Nephron progenitor cell (in vitro differentiated cells): ENCODE data around the gene UBR1.

Source experiments
- DNase-seq: peaks from one replicate; pipeline ENCODE4 v3.0.0; 2021
- H3K27ac Mint-ChIP-seq: 2 replicates; pipeline ENCODE4 v1.8.0; 2021; ENCODE audit warnings: mild to moderate bottlenecking, moderate library complexity, mixed read lengths
- H3K27me3 Mint-ChIP-seq: 2 replicates; pipeline ENCODE4 v1.8.0; 2021; ENCODE audit warnings: mild to moderate bottlenecking, low read depth, mixed read lengths; ENCODE audit not compliant: poor library complexity
- H3K36me3 Mint-ChIP-seq: 2 replicates; pipeline ENCODE4 v1.8.0; 2021; ENCODE audit warnings: low read depth, mixed read lengths
- H3K4me1 Mint-ChIP-seq: 2 replicates; pipeline ENCODE4 v1.8.0; 2021; ENCODE audit warnings: mixed read lengths
- H3K4me3 Mint-ChIP-seq: 2 replicates; pipeline ENCODE4 v1.8.0; 2021; ENCODE audit warnings: mild to moderate bottlenecking, moderate library complexity, mixed read lengths
- H3K9me3 Mint-ChIP-seq: 2 replicates; pipeline ENCODE4 v1.8.0; 2021; ENCODE audit warnings: mild to moderate bottlenecking, moderate library complexity, mixed read lengths
- TF ChIP-seq, protein P1 (sequence below): fragments of 200-600 bp; sonication (generic); IDR thresholded peaks from 2 replicates; pipeline ENCODE4 v1.5.0; 2021; ENCODE audit warnings: antibody characterized with exemption

The UBR1 gene

DNA sequence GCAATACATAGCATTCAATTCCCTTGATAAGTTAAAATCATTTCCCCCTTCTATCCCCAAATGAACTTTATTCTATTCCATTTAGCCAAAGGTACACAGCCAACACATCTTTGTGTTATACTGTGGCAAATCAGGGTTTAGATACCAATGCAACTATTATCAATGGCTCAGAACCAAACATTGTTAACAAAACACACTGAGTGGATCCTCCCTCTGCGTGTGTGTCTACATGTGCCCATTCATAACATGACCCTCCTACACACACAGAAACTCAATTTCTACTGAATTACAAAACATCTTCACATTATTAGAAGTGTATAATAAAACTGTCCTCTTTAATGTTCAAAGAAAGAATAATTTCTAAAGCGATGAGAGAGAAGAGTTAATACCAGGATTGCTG, 186.5 kb downstream of the UBR1 start:
- no peak for DNase-seq
- Mint-ChIP-seq H3K4me1 (peaks cover 31% of the 10 kb centered on the region), H3K27ac (no peak overlapping the region), H3K27me3 (peaks cover 35% of the 10 kb centered on the region), H3K4me3 (peak overlapping the region; percentile 97), H3K36me3 (peaks cover 11% of the 10 kb centered on the region), H3K9me3 (peaks cover 5% of the 10 kb centered on the region)
- TF ChIP-seq, protein P1, sequence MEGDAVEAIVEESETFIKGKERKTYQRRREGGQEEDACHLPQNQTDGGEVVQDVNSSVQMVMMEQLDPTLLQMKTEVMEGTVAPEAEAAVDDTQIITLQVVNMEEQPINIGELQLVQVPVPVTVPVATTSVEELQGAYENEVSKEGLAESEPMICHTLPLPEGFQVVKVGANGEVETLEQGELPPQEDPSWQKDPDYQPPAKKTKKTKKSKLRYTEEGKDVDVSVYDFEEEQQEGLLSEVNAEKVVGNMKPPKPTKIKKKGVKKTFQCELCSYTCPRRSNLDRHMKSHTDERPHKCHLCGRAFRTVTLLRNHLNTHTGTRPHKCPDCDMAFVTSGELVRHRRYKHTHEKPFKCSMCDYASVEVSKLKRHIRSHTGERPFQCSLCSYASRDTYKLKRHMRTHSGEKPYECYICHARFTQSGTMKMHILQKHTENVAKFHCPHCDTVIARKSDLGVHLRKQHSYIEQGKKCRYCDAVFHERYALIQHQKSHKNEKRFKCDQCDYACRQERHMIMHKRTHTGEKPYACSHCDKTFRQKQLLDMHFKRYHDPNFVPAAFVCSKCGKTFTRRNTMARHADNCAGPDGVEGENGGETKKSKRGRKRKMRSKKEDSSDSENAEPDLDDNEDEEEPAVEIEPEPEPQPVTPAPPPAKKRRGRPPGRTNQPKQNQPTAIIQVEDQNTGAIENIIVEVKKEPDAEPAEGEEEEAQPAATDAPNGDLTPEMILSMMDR: no peak

DNA sequence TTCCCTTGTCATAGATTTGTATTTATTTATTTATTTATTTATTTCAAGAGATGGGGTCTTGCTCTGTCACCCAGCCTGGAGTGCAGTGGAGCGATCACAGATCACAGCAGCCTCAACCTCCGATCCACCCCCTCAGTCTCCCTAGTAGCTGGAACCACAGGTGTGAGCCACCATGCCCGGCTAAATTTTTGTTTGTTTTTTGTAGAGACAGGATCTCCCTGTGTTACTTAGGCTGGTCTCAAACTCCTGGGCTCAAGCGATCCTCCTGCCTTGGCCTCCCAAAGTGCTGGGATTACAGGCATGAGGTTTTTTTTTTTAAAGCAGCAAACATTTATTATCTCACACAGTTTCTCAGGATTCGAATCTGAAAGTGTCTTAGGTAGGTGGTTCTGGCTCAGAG, 187.8 kb downstream of the UBR1 start:
- H3K4me1 Mint-ChIP-seq: peaks cover 31% of the 10 kb centered on the region
- peaks cover 17% of the 10 kb centered on the region for H3K36me3 Mint-ChIP-seq
- no peak overlapping the region for H3K27ac Mint-ChIP-seq
- H3K27me3 Mint-ChIP-seq: peaks cover 28% of the 10 kb centered on the region
- DNase-seq: no peak
- TF ChIP-seq, protein P1: no peak
- H3K9me3 Mint-ChIP-seq: no peaks in the 10 kb centered on the region
- no peak overlapping the region for H3K4me3 Mint-ChIP-seq

DNA sequence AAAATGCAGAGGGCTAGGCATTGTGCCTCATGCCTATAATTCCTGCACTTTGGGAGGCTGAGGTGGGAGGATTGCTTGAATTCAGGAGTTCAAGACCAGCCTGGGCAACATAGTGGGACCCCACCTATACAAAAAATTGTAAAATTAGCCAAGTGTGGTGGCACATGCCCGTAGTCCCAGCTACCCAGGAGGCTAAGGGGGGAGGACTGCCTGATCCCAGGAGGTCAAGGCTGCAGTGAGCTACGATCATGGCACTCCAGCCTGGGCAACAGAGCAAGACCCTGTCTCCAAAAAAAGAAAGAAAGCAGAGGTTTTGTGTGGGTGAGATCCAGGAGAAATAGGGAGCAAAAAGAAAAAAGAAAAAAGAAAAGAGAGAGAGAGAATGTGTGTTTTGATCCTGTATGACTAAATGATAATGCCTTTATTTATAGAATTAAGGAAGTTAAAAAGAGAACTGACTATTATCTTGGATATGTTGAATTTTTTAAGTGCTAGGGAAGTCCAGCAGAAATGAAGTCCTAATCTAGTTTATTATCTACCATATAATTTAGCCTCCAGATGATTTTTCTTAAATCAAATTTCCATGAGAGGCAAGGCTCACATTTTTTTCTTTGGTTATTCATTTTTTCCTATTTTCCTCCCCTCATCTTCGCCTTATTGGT, 190.1 kb downstream of the UBR1 start:
- TF ChIP-seq, protein P1: no peak
- no peak overlapping the region for H3K27ac Mint-ChIP-seq
- peaks cover 8% of the 10 kb centered on the region for H3K27me3 Mint-ChIP-seq
- no peak overlapping the region for H3K4me3 Mint-ChIP-seq
- peaks cover 21% of the 10 kb centered on the region for H3K4me1 Mint-ChIP-seq
- peaks cover 23% of the 10 kb centered on the region for H3K36me3 Mint-ChIP-seq
- no peak for DNase-seq
- H3K9me3 Mint-ChIP-seq: no peaks in the 10 kb centered on the region

DNA sequence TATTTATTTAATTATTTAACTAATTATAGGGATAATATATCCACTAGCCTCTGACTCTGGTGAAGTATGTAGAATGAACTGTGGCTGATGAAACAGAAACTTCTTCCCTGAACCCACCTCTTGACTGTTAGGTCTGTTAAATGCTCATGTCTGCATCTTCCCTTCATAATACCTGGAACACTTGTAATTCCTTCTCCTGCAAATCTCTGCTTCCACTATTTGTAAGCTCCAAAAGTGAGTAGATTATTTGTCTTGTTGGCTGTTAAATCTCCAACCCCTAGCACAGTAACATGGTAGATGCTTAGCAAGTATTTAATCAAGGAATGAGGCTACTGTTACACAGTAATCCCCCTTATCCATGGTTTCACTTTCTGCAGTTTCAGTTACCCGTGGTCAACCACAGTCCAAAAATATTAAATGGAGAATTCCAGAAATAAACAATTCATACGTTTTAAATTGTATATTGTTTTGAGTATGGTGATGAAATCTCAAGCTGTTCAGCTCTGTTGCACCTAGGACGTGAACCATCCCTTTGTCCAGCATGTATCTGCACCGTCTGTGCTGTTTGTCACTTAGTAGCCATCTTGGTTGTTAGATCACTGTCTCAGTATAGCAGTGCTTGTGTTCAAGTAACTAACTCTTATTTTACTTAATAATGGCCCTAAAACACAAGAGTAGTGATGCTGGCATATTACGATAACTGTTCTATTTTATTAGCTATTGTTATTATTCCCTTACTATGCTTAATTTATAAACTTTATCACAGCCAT, 190.9 kb downstream of the UBR1 start:
- Mint-ChIP-seq H3K4me3 (no peak overlapping the region), H3K27me3 (peaks cover 7% of the 10 kb centered on the region), H3K9me3 (no peaks in the 10 kb centered on the region), H3K27ac (no peak overlapping the region), H3K4me1 (peaks cover 19% of the 10 kb centered on the region), H3K36me3 (peaks cover 23% of the 10 kb centered on the region)
- DNase-seq: no peak
- TF ChIP-seq, protein P1: no peak

DNA sequence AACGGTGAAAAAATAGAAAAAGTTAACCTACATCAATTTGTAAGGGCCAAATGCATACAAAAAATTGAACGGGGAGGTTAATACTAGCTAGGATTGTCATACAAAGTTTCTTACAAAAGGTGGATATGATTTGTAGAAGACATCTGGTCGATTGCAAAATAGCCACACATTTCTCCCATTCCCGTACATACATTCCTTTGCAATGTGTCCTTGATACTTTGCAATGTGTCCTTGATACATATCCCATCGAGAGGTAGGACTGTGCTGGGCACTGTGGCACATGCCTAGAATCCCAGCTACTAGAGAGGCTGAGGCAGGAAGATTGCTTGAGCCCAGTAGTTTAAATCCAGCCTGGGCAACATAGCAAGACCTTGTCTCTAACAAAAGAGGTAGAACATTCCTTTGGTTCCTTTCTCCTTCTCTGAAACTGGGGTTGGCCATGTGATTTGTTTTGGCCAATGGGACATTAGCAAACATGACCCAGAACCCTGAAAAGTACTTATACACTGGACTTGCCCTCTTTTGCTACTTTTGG, 194.7 kb downstream of the UBR1 start:
- no peaks in the 10 kb centered on the region for H3K9me3 Mint-ChIP-seq
- no peaks in the 10 kb centered on the region for H3K27me3 Mint-ChIP-seq
- H3K36me3 Mint-ChIP-seq: peaks cover 32% of the 10 kb centered on the region
- H3K4me3 Mint-ChIP-seq: no peak overlapping the region
- no peak overlapping the region for H3K27ac Mint-ChIP-seq
- H3K4me1 Mint-ChIP-seq: no peaks in the 10 kb centered on the region
- DNase-seq: no peak
- TF ChIP-seq, protein P1: no peak
